ENCODE measurements around the gene GLIPR1L2.
A peak's percentile ranks its signal among the peaks of the same experiment; 100 is the strongest.
"Not testable (repeated sequence)": the region's sequence is repeated elsewhere in the genome, so short reads cannot be mapped to it uniquely, and the experiment has no call there.

The GLIPR1L2 gene

DNA sequence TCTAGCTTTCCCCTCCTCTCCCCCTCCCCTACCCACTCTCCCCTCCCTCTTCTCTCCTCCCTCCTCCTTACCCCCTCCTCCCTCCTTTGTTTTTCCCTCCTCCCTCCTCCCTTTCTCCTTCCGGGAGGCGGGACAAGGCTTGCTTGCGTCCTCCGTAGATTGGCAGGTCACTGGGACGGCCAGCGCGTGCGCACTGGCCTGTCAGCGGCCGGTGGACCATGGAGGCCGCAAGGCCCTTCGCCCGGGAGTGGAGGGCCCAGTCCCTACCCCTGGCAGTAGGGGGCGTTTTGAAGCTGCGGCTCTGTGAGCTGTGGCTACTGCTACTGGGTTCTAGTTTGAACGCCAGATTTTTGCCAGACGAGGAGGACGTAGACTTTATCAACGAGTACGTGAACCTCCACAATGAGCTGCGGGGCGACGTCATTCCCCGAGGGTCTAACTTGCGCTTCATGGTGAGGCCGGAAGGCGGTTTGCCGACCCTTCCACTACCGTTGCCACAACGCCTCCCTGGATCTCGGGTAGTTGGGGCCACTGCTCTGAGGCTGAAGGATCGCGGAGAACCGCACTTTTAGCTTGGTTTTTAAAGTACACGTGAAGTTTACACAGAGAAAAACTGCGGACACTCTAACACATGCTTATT, at the start of gene GLIPR1L2:
Gene GLIPR1L2 (plus strand): TSS at position 191 of the 640 bp plus-strand sequence. CDS start 28 bp downstream, at position 219.
- peak; percentile 72 for DNase-seq (ENCODE audit: low read depth, low spot score)

DNA sequence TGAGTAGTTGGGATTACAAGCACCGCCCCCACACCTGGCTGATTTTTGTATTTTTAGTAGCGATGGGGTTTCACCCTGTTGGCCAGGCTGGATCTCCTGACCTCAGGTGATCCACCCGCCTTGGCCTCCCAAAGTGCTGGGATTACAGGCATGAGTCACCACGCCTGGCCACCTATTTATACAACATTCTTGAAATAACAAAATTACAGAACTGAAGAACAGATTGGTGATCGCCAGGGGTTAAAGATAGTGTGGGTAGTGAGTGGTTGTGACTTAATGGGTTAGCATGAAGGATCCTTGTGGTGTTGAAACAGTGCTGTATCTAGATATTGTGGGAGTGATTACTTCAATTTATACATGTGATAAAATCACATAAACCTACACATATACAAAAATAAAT, 49.0 kb upstream of the GLIPR1L2 start:
- no peak for DNase-seq (ENCODE audit: low read depth, low spot score)

GRCh38 chr12:75345531-75345930, 45.4 kb upstream of the GLIPR1L2 start:
- DNase-seq (ENCODE audit: low read depth, low spot score) = no peak

DNA sequence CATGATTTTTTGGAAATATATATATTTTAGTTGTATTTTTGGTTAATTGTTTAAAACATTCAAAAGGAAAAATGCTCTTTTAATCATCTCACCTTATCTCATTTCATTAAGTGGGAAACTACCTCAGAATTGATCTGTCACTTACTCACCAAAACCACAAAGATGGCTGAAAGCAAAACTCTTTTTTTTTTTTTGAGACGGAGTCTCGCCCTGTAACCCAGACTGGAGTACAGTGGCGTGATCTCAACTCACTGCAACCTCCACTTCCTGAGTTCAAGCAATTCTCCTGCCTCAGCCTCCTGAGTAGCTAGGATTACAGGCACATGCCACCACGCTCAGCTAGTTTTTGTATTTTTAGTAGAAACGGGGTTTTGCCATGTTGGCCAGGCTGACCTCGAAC, 44.7 kb upstream of the GLIPR1L2 start:
- DNase-seq (ENCODE audit: low read depth, low spot score) = not testable (repeated sequence)

GRCh38 chr12:75349946-75350345, 40.9 kb upstream of the GLIPR1L2 start:
- DNase-seq (ENCODE audit: low read depth, low spot score) = no peak

DNA sequence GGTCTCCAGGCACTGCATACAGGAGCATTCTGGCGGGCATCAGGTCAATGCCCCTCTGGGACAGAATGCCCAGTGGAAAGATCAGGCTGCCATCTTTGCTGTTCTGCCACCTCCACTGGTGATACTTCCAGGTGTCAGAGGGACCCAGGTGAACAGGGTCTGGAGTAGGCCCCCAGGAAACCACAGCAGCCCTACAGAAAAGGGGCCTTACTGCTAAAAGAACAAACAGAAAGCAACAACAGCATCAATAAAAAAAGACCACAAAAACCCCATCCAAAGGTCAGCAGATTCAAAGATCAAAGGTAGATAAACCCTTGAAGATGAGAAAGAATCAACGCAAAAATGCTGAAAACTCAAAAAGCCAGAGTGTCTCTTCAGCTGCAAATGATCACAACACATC, 40.5 kb upstream of the GLIPR1L2 start:
- no peak for DNase-seq (ENCODE audit: low read depth, low spot score)

DNA sequence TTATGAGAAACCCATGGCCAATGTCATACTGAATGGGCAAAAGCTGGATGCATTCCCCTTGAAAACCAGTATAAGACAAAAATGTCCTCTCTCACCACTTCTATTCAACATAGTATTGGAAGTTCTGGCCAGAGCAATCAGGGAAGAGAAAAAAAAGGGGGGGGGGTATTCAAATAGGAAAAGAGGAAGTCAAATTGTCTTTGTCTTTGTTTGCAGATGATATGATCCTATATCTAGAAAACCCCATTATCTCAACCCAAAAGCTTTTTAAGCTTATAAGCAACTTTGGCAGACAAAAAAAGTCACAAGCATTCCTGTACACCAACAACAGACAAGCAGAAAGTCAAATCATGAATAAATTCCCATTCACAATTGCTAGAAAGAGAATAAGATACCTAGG, 36.9 kb upstream of the GLIPR1L2 start:
- DNase-seq (ENCODE audit: low read depth, low spot score) = no peak

DNA sequence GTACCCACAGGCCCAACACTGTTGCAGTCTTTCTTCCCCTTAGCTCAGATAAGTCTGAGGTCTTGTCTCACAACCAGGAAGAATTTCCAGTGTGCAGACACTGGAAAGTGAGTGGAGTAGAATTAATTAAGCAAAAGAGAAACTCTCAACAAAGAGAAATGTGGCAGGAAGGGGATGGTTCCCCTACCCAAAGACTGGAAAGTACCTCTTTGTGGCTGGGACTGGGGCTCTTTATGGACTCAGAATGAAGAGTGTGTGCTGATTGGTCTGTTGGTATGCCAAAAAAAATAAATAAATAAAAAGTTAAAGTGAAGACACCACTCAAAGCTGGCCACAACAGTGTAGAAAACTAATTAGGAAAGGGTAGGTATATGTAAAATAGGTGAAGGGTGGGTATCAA, 30.0 kb upstream of the GLIPR1L2 start:
- no peak for DNase-seq (ENCODE audit: low read depth, low spot score)

DNA sequence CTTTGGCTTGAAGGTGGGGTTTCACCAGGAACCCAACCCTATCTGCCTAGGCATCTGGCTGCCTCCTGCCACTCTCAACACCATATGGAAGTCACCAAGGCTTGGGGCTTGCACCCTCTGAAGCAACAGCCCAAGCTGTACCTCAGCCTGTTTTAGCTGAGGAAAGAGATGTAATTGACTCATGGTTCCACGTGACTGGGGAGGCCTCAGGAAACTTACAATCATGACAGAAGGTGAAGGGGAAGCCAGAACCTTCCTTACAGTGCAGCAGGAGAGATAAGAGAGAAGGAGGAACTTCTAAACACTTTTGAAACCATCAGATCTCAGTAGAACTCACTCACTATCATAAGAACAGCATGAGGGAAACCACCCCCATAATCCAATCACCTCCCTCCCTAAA, 29.5 kb upstream of the GLIPR1L2 start:
- no peak for DNase-seq (ENCODE audit: low read depth, low spot score)

GRCh38 chr12:75364919-75365318, 26.0 kb upstream of the GLIPR1L2 start:
- DNase-seq (ENCODE audit: low read depth, low spot score) = no peak

GRCh38 chr12:75366629-75367028, 24.3 kb upstream of the GLIPR1L2 start:
- DNase-seq (ENCODE audit: low read depth, low spot score) = no peak

- no peak for DNase-seq (ENCODE audit: low read depth, low spot score)
Measured at GRCh38 chr12:75374971-75375370, 15.9 kb upstream of the GLIPR1L2 start.

- no peak for DNase-seq (ENCODE audit: low read depth, low spot score)
Measured at GRCh38 chr12:75378354-75378753, 12.5 kb upstream of the GLIPR1L2 start.

GRCh38 chr12:75389061-75389460, 1.8 kb upstream of the GLIPR1L2 start:
- DNase-seq (ENCODE audit: low read depth, low spot score) = no peak

- no peak for DNase-seq (ENCODE audit: low read depth, low spot score)
Measured at GRCh38 chr12:75389706-75390105, 1.2 kb upstream of the GLIPR1L2 start.

DNA sequence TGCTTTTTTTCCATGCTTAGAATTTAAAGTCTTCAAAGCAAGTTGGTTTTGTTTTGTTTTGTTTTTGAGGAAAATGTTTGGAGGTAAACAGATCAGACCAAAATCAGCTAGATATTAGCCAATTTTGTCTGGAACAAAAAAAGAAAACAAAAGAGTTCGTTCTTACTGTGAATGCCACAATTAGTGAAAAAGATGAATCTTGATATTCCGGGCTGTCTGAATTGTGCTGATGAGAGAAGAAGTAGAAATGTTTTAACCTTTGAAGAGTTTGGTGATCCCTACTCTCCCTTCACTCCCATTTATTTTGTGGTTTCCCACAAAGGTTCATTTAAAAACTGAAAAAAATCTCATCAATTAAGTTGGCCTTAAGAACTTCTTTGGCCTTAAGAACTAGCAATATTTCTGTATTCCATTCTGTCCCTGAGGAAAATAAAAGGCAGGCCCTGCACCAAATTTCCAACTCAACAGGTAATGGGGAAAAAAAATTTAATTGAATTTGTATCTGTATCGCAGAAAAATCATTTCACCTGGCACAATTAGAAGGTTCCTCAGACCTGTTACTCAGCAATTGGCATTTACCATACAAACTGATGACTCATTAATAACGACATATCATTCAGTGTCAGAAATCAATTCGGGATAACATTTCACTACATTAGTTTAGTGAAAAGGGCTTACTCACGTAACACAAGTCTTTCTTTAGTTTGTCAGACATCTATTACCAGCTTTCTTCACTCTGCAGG, 562 bp upstream of the GLIPR1L2 start:
- DNase-seq (ENCODE audit: low read depth, low spot score) = no peak

- no peak for DNase-seq (ENCODE audit: low read depth, low spot score)
Measured at GRCh38 chr12:75404231-75404630, 13.3 kb downstream of the GLIPR1L2 start.

DNA sequence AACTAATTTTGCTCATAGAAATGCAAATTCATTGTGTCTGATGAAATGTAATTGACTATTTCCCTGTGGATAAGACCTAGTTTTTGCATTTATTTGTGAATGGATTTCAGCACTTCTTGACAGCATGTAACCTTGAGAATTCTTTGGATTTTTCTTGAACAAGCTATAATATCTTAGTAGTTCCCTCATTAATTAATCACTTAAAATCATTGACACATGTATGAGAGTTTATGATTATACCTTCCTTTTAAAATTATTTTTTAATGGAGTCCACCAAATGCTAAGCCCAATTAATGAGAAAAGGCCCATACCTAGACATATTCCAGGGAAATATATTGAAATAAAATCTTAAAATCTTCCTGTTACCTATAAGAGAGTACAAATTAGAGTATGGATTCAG, 16.8 kb downstream of the GLIPR1L2 start:
- DNase-seq (ENCODE audit: low read depth, low spot score) = no peak

GRCh38 chr12:75409830-75410229, 18.9 kb downstream of the GLIPR1L2 start:
- DNase-seq (ENCODE audit: low read depth, low spot score) = no peak

- DNase-seq (ENCODE audit: low read depth, low spot score) = no peak
Measured at GRCh38 chr12:75414671-75415070, 23.8 kb downstream of the GLIPR1L2 start.

GRCh38 chr12:75419841-75420240, 29.0 kb downstream of the GLIPR1L2 start:
- no peak for DNase-seq (ENCODE audit: low read depth, low spot score)

GRCh38 chr12:75427491-75427890, 36.6 kb downstream of the GLIPR1L2 start:
- no peak for DNase-seq (ENCODE audit: low read depth, low spot score)

DNA sequence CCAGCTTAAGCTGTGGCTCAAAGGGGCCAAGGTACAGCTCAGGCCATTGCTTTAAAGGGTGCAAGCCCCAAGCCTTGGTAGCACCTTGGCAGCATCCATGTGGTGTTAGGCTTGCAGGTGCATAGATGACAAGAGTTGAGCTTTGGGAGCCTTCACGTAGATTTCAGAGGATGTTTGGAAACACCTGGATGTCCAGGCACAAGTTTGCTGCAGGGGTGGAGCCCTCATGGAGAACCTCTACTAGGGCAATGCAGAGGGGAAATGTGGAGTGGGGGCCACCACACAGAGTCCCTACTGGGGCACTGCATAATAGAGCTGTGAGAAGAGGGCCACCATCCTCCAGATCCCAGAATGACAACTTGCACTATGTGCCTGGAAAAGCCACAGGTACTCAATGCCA, 37.9 kb downstream of the GLIPR1L2 start:
- no peak for DNase-seq (ENCODE audit: low read depth, low spot score)

Data from activated CD4-positive, CD25-positive, alpha-beta regulatory T cell treated with anti-CD3 and anti-CD28 coated beads, Interleukin-2, amount 50 U/mL, for 16 hours (primary cell).